ENCODE results near the gene EEFSEC. TPM values are rescaled to one million over a fixed set of nuclear protein-coding genes. Genes with fewer than 3 reads are reported as not detected.

The EEFSEC gene
- total RNA-seq, 2 experiments from 2014 or later: 17.7 to 25.3 TPM

DNA sequence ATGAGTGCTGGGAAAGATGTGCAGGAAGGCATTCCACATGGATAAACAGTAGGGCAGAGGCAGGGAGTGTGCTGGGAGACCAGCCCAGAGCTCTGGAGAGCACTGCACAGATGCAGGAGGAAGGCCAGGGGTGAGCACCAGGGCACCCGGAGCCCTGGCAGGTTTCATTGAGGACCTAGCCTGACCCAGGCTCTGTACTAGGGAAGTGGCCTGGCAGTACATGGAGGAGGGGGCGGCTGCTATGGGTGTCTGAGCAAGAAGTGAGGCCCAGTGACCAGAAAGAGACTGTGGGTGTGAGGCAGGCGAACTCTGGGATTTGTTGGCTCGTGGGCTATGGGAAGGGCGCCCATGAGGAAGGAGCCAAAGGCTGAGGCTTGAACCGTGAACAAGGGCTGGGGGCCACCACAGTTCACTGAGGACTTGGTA, 174.3 kb downstream of the EEFSEC start:
- Histone ChIP-seq H3K27ac (ENCODE audit: low read depth, low read length, poor library complexity, severe bottlenecking) (no peak overlapping the region), H3K9me3 (ENCODE audit: low read length) (no peaks in the 10 kb centered on the region), H3K4me2 (ENCODE audit: low read length) (no peak overlapping the region), H4K20me1 (ENCODE audit: insufficient read depth, low read length) (no peaks in the 10 kb centered on the region), H2AFZ (ENCODE audit: low read length) (no peak overlapping the region), H3K4me1 (ENCODE audit: insufficient read depth, low read length, poor library complexity, severe bottlenecking) (no peaks in the 10 kb centered on the region), H3K9me2 (ENCODE audit: insufficient read depth, low read length) (no peaks in the 10 kb centered on the region), H3K79me2 (ENCODE audit: insufficient read depth, low read depth, low read length) (no peaks in the 10 kb centered on the region), H3K4me3 (ENCODE audit: low read depth, low read length, poor library complexity, severe bottlenecking) (no peak overlapping the region), H3K36me3 (ENCODE audit: insufficient read depth, low read length) (no peaks in the 10 kb centered on the region)
- TF ChIP-seq EZH2phosphoT487 (IDR thresholded peaks at IDR 0.05; ENCODE audit: borderline replicate concordance, low read depth, low read length): no peak
- TF ChIP-seq, protein P1, sequence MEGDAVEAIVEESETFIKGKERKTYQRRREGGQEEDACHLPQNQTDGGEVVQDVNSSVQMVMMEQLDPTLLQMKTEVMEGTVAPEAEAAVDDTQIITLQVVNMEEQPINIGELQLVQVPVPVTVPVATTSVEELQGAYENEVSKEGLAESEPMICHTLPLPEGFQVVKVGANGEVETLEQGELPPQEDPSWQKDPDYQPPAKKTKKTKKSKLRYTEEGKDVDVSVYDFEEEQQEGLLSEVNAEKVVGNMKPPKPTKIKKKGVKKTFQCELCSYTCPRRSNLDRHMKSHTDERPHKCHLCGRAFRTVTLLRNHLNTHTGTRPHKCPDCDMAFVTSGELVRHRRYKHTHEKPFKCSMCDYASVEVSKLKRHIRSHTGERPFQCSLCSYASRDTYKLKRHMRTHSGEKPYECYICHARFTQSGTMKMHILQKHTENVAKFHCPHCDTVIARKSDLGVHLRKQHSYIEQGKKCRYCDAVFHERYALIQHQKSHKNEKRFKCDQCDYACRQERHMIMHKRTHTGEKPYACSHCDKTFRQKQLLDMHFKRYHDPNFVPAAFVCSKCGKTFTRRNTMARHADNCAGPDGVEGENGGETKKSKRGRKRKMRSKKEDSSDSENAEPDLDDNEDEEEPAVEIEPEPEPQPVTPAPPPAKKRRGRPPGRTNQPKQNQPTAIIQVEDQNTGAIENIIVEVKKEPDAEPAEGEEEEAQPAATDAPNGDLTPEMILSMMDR (conservative IDR thresholded peaks at IDR 0.05; ENCODE audit: low read length): no peak
- CTCF ChIA-PET (ENCODE audit: unreplicated experiment): no interaction called here
- DNase-seq (ENCODE audit: low spot score): no peak
- BruUV-seq (replicated peaks): no TSS peak
- intact Hi-C loops (cut with micrococcal nuclease; ENCODE audit: unreplicated experiment): loop anchor here (10.0 kb wide), 1 partner anchor 233 kb away; no protein-coding TSS in a partner anchor
- POLR2A ChIA-PET: no interaction called here

DNA sequence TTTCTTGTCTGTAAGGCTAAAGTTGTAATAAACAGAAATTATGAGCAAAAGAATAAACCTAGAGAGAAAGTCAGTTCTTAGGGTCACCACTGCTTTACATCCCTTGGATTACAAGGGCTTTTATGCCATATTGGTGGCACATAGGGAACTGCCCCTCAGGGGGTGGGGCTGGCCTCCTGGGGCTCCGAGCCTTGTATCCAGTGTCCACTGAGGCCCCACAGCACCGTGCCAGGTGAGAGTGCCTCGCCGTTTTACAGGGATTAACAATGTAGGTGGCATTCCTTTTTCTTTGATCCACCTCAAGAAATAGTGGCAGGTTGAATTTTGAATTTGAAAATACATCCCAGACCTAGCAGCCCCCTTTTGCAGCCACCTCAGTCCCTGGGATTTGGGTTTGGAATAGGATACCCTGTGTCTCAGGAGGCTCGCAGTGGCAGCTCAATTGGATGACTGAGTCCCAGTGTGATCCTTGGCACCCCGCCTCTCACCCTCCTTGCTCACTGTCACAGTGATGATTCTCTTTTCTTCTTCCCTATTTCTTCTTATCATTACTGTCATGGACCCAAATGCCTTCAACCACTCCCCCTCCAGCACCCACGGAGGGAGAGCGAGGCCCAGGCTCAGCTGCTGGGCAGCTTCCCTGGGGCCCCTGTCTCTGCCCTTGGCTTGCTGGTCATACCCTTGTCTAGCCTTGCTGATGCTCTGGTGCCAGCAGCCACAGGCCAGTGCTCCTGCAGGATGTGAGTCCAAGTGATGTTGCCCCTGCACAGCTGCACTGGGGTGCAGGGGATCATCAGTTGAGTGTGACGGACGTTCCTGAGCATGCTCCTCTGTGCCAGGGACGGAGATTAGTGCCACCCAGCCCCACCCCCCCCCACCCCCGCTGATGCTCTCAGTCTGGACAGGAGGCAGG, 175.5 kb downstream of the EEFSEC start:
- Histone ChIP-seq H3K36me3 (ENCODE audit: insufficient read depth, low read length) (no peaks in the 10 kb centered on the region), H3K27ac (ENCODE audit: low read depth, low read length, poor library complexity, severe bottlenecking) (no peak overlapping the region), H2AFZ (ENCODE audit: low read length) (no peak overlapping the region), H3K9me2 (ENCODE audit: insufficient read depth, low read length) (no peaks in the 10 kb centered on the region), H3K9me3 (ENCODE audit: low read length) (no peaks in the 10 kb centered on the region), H3K4me2 (ENCODE audit: low read length) (no peak overlapping the region), H3K4me3 (ENCODE audit: low read depth, low read length, poor library complexity, severe bottlenecking) (no peak overlapping the region), H3K79me2 (ENCODE audit: insufficient read depth, low read depth, low read length) (no peaks in the 10 kb centered on the region), H3K4me1 (ENCODE audit: insufficient read depth, low read length, poor library complexity, severe bottlenecking) (no peaks in the 10 kb centered on the region), H4K20me1 (ENCODE audit: insufficient read depth, low read length) (no peaks in the 10 kb centered on the region)
- POLR2A ChIA-PET: no interaction called here
- CTCF ChIA-PET (ENCODE audit: unreplicated experiment): interaction anchor here (0.7 kb wide), 1 partner anchor 72 kb away, joined by 5 read pairs; no protein-coding TSS in a partner anchor
- no peak for DNase-seq (ENCODE audit: low spot score)
- no TSS peak for BruUV-seq (replicated peaks)
- intact Hi-C loops (cut with micrococcal nuclease; ENCODE audit: unreplicated experiment): loop anchor here (10.0 kb wide), 1 partner anchor 234 kb away; no protein-coding TSS in a partner anchor
- TF ChIP-seq EZH2phosphoT487 (IDR thresholded peaks at IDR 0.05; ENCODE audit: borderline replicate concordance, low read depth, low read length): no peak
- TF ChIP-seq, protein P1 (conservative IDR thresholded peaks at IDR 0.05; ENCODE audit: low read length): no peak

All from OCI-LY7 (cell line).